A549 (cell line): ENCODE data around the gene PARP12. TPM values are rescaled to one million over a fixed set of nuclear protein-coding genes. Genes with fewer than 3 reads are reported as not detected.

Source experiments
- ATAC-seq, 2 experiments: fragments of 200-7000 bp in 1 of 2; fragments of >200 bp in 1 of 2; cut with Nextera tagmentation in 1 of 2; cut with Tn5 transposase in 1 of 2; 3 replicates each; pipeline versions ENCODE4 v1.8.0 to v1.9.1; 2018 to 2020; ENCODE audit warnings: mild to moderate bottlenecking in 1 of 2, moderate library complexity in 1 of 2
- CTCF ChIA-PET: fragments of 300-600 bp; sonication (Branson Sonifier 250); formaldehyde crosslinking; extraction: SDS; loops from one replicate; lab custom pipeline; 2021; ENCODE audit warnings: antibody characterized with exemption, inconsistent platforms; lab: Yijun Ruan, JAX
- POLR2A ChIA-PET: fragments of 350-600 bp; formaldehyde crosslinking; extraction: SDS; loops from one replicate; lab custom pipeline; 2021; ENCODE audit warnings: antibody characterized with exemption, inconsistent platforms; lab: Yijun Ruan, JAX
- DNase-seq, 2 experiments: peaks; one replicate each; pipeline versions ENCODE4 v3.0.0 to v3.0.0-alpha.2; 2011 to 2016; ENCODE audit warnings: low read depth in 1 of 2, low spot score in 1 of 2
- FAIRE-seq: peaks from 2 replicates; lab custom pipeline; 2011; peaks lifted over from hg19 to GRCh38; lab: Jason Lieb, UNC
- H3K27ac ChIP-seq, 2 experiments: fragments of >200 bp; sonication (Bioruptor Twin); formaldehyde crosslinking; 3 replicates each; pipeline ENCODE4 v1.5.1; 2016 to 2017
- H3K4me1 ChIP-seq: fragments of >200 bp; sonication (Bioruptor Twin); formaldehyde crosslinking; 3 replicates; pipeline ENCODE4 v1.6.1; 2016
- H3K4me2 ChIP-seq: fragments of >200 bp; sonication (Bioruptor Twin); formaldehyde crosslinking; 3 replicates; pipeline ENCODE4 v1.6.1; 2016
- H3K4me3 ChIP-seq: fragments of >200 bp; sonication (Bioruptor Twin); formaldehyde crosslinking; 3 replicates; pipeline ENCODE4 v1.5.1; 2016
- H3K9me3 ChIP-seq: fragments of >200 bp; sonication (Bioruptor Twin); formaldehyde crosslinking; 3 replicates; pipeline ENCODE4 v1.6.1; 2016
- CHD2 ChIP-seq: fragments of 150-350 bp; IDR thresholded peaks from 2 replicates; pipeline ENCODE4 v1.6.1; 2014; ENCODE audit warnings: low read length; ENCODE audit not compliant: partially characterized antibody
- EP300 ChIP-seq, 2 experiments: fragments of >200 bp; sonication (Bioruptor Twin); formaldehyde crosslinking; IDR thresholded peaks; 2 replicates in 1 of 2; 3 replicates in 1 of 2; pipeline ENCODE4 v1.6.1; 2016 to 2017
- ESRRA ChIP-seq: fragments of 150-350 bp; IDR thresholded peaks from 2 replicates; pipeline ENCODE4 v1.6.1; 2014; ENCODE audit warnings: mild to moderate bottlenecking, low read length, borderline replicate concordance
- FOXS1 ChIP-seq: fragments of 250-450 bp; sonication (Bioruptor Pico); IDR thresholded peaks from 2 replicates; pipeline ENCODE4 v1.5.0; 2020; ENCODE audit warnings: mild to moderate bottlenecking, moderate library complexity
- GATA3 ChIP-seq: IDR thresholded peaks from 2 replicates; pipeline ENCODE4 v1.6.1; 2012; ENCODE audit warnings: borderline replicate concordance
- HOXB13 ChIP-seq: fragments of 250-450 bp; sonication (Bioruptor Pico); IDR thresholded peaks from 2 replicates; pipeline ENCODE4 v1.5.0; 2020; ENCODE audit warnings: low read depth, mild to moderate bottlenecking, moderate library complexity
- JUN ChIP-seq, 2 experiments: fragments of >200 bp; sonication (Bioruptor Twin); formaldehyde crosslinking; IDR thresholded peaks; 2 replicates in 1 of 2; 3 replicates in 1 of 2; pipeline ENCODE4 v1.6.1; 2016 to 2017
- KDM1A ChIP-seq: fragments of 200-600 bp; sonication (generic); IDR thresholded peaks from 2 replicates; pipeline ENCODE4 v1.6.1; 2016; ENCODE audit warnings: low read depth, mild to moderate bottlenecking
- KDM5A ChIP-seq: fragments of 200-600 bp; sonication (generic); IDR thresholded peaks from 2 replicates; pipeline ENCODE4 v1.6.1; 2016; ENCODE audit warnings: antibody characterized with exemption, mild to moderate bottlenecking
- MAZ ChIP-seq: fragments of 150-350 bp; IDR thresholded peaks from 2 replicates; pipeline ENCODE4 v1.6.1; 2014; ENCODE audit warnings: antibody characterized with exemption, low read depth, low read length, borderline replicate concordance
- PHF8 ChIP-seq: fragments of 200-600 bp; sonication (generic); IDR thresholded peaks from 2 replicates; pipeline ENCODE4 v1.6.1; 2016; ENCODE audit warnings: low read depth, mild to moderate bottlenecking, antibody characterized with exemption, moderate library complexity, borderline replicate concordance
- POLR2A ChIP-seq: IDR thresholded peaks from 2 replicates; pipeline ENCODE4 v1.6.1; 2012; ENCODE audit warnings: mild to moderate bottlenecking, low read length
- POLR2AphosphoS2 ChIP-seq: conservative IDR thresholded peaks from 2 replicates; pipeline ENCODE4 v1.6.1; 2012; ENCODE audit warnings: low read length, improper control_type of control experiment, inconsistent platforms
- RAD21 ChIP-seq, 2 experiments: fragments of >200 bp in 1 of 2; sonication (Bioruptor Twin) in 1 of 2; formaldehyde crosslinking in 1 of 2; IDR thresholded peaks in 1 of 2; conservative IDR thresholded peaks in 1 of 2; 2 replicates in 1 of 2; 3 replicates in 1 of 2; pipeline ENCODE4 v1.6.1; 2012 to 2018; ENCODE audit warnings: inconsistent platforms in 1 of 2
- RFX5 ChIP-seq: fragments of 450-650 bp; IDR thresholded peaks from 2 replicates; pipeline ENCODE4 v1.7.1; 2014; ENCODE audit warnings: antibody characterized with exemption, mild to moderate bottlenecking, moderate library complexity
- TFCP2L1 ChIP-seq: fragments of 250-450 bp; sonication (Bioruptor Pico); IDR thresholded peaks from 2 replicates; pipeline ENCODE4 v1.5.0; 2021; ENCODE audit warnings: mild to moderate bottlenecking
- TP53 ChIP-seq: fragments of 250-450 bp; sonication (Bioruptor Pico); IDR thresholded peaks from 2 replicates; pipeline ENCODE4 v1.5.0; 2021; ENCODE audit warnings: mild to moderate bottlenecking, moderate library complexity
- ZFP36 ChIP-seq: fragments of 450-650 bp; IDR thresholded peaks from 2 replicates; pipeline ENCODE4 v1.6.1; 2014; ENCODE audit warnings: borderline replicate concordance; ENCODE audit not compliant: partially characterized antibody
- WGBS: methylation state at CpG from one replicate; pipeline ENCODE4 v1.1.6; 2017; ENCODE audit errors: missing lambda C conversion rate; 5-methylcytosine and 5-hydroxymethylcytosine counted together
- polyA plus RNA-seq, 4 experiments: library from polyadenylated mRNA; depleted of rRNA in 3 of 4; stranded (reverse); fragments of >200 nt; fragmentation: RNase III in 1 of 4; extraction: RNeasy Plus Mini Kit Qiagen cat#74134 plus additional on column Dnase treatment in 1 of 4; gene quantifications; 2 replicates in 3 of 4; 3 replicates in 1 of 4; pipeline ENCODE4 v1.2.3, GENCODE V29; 2011 to 2017
- TF ChIP-seq, protein P1 (sequence below): fragments of >200 bp; sonication (Bioruptor Twin); formaldehyde crosslinking; IDR thresholded peaks from 2 replicates; pipeline ENCODE4 v1.6.1; 2016
- TF ChIP-seq, protein P2 (sequence below): fragments of 250-450 bp; sonication (Bioruptor Pico); IDR thresholded peaks from 2 replicates; pipeline ENCODE4 v1.5.0; 2020; ENCODE audit warnings: low read depth, mild to moderate bottlenecking, moderate library complexity
- TF ChIP-seq, protein P3 (sequence below): fragments of 450-650 bp; IDR thresholded peaks from 2 replicates; pipeline ENCODE4 v1.6.1; 2014; ENCODE audit warnings: antibody characterized with exemption

Gene PARP12
- polyA plus RNA-seq, 2 of the 4 experiments (the other 2 are of a cell fraction): 10.0 to 16.0 TPM

DNA sequence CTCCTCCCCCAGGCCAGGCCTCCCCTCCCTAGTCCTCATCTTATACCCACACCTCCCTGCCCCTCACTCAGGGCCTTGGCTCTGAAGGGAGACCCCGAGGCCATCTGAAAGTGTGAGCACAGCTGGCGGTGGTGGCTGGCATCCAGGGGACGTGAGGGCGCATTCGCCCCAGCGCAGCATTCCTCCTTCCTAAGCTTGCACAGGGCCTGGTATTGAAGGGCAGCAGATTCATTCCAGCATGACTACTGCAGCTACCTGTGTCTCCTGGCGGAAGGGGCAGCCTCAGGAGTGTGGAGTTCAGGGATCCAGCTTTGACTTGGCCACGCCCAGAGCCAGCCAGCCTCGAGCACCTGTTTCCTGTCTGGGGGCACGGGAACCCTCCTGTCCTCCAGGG lies 72.6 kb downstream of the PARP12 start (continued):
- no peak for TF ChIP-seq RAD21 (conservative IDR thresholded peaks at IDR 0.05 in 1 of 2, IDR thresholded peaks at IDR 0.05 in 1 of 2)

DNA sequence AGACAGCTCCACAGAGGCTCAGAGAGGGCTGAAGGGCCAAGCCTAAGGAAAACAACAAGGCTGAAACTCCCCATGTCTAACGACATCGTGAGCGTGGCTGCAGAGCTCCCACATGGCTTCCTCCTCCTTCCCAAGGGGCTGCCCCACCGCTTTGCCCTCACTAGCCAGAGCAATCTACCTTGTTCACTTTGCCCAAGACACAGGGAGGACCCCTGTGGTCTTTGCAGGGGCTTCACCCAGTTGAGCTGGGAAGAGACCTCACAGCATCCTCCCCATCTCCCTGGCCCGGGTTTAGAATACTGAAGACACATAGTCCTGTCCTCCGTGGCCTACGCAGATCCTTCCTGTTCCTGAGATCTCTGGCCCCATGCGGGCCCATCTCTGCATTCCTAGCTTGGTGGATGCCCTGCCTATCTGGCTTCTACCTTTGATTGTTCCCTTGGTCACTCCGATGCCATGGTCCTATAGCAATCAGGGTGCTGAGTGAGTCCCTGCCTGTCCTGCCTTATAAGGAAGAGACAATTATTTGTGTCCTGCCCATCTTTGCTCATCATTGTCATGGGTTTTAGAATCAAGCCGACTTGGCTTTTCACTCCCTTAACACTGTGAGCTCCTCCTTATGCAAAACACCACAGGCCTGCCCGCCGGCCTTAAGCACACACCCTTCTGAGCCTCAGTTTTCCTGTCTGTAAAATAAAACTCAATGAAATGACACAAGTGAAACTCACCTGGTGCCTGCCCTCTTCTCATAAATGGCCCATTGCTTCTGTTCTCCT lies 73.2 kb downstream of the PARP12 start:
- DNase-seq (no peak), ATAC-seq (no peak), FAIRE-seq (no peak)
- Histone ChIP-seq H3K4me2 (no peak overlapping the region), H3K4me1 (peaks cover 9% of the 10 kb centered on the region), H3K9me3 (no peaks in the 10 kb centered on the region), H3K27ac (no peak overlapping the region), H3K4me3 (no peak overlapping the region)
- ChIA-PET POLR2A (no interaction called here), CTCF (interaction anchor here (0.9 to 1.8 kb wide), 7 partner anchors 11 to 344 kb away, joined by 3 to 10 read pairs (median 6); no protein-coding TSS in a partner anchor)
- TF ChIP-seq RAD21 (conservative IDR thresholded peaks at IDR 0.05 in 1 of 2, IDR thresholded peaks at IDR 0.05 in 1 of 2) (no peak), EP300 (IDR thresholded peaks at IDR 0.05) (no peak), RFX5 (no peak), KDM1A (no peak), POLR2AphosphoS2 (no peak)
- TF ChIP-seq, protein P1, sequence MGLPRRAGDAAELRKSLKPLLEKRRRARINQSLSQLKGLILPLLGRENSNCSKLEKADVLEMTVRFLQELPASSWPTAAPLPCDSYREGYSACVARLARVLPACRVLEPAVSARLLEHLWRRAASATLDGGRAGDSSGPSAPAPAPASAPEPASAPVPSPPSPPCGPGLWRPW: no peak
- WGBS: 88% methylated on average over 12 of the region's 12 CpGs

DNA sequence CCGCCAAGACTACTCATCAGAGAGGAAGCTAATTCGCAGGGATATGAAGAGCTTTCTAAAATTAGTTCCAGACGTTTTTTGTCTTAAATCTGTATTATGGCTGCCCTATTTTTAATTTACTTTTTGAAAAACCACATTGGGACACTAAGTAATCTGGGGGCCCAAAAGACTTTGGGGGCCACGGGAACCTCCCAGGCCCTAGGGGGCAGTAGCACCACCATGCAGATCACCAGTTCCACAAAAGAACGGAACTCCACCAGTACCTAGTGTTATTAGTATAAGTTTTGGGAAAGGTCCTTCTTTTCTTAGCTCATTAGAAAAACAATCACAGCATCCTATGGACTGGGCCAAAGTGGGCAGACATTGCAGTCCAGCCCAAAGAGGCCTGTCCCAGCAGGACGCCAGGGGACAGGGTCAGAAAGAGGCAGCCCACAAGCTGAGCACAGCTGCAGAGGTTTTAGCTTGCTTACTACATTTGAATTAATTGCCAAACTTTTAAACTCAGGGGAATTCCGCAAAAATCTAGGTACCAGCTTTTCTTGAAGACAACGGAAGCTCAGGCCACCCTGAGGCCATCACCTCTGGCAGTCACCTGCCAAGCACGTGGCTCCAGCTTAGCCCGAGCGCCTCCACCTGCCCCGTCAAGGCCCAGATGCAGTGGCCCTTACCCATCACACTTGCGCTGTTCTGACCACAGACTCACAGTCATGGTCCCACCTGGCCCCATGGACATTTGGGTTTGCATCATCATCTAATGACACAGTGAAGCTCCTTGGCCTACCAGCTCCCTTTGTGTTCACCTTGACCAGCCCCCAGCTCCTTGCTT lies 74.8 kb downstream of the PARP12 start:
- WGBS: 77% methylated on average over 13 of the region's 13 CpGs
- Histone ChIP-seq H3K4me2 (no peak overlapping the region), H3K4me3 (no peak overlapping the region), H3K9me3 (no peaks in the 10 kb centered on the region), H3K27ac (no peak overlapping the region), H3K4me1 (peaks cover 9% of the 10 kb centered on the region)
- ChIA-PET CTCF (interaction anchor here (1.0 to 3.4 kb wide), 8 partner anchors 9 to 369 kb away, joined by 3 to 14 read pairs (median 6); no protein-coding TSS in a partner anchor), POLR2A (no interaction called here)
- ATAC-seq: no peak
- no peak for FAIRE-seq
- no peak for DNase-seq
- TF ChIP-seq RAD21 (conservative IDR thresholded peaks at IDR 0.05 in 1 of 2, IDR thresholded peaks at IDR 0.05 in 1 of 2) (no peak), HOXB13 (CRISPR knock-in tag) (no peak)

DNA sequence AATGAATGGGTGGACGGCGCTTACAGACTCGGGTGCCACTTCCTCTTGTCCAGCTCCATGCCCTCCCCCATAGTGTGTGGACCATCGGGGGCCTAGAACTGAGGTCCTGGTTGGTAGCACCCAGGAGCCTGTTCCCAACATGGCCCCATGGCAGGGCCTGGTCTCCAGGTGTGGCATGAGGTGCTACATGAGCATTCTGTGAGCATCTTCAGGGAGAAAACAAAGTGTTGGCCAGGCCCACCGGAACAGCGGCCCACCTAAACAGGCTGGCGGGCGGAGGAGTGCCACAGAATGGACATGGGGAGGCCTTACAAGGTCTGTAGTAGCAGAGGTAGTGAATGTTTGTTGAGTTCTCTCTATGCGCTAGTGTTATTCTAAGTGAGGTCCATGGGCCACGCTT lies 76.9 kb downstream of the PARP12 start:
- CTCF ChIA-PET: interaction anchor here (1.1 to 3.4 kb wide), 5 partner anchors 14 to 383 kb away, joined by 3 to 14 read pairs (median 4); no protein-coding TSS in a partner anchor
- 89% methylated on average over 10 of the region's 10 CpGs for WGBS
- H3K4me2 ChIP-seq: no peak overlapping the region
- FAIRE-seq (no peak), DNase-seq (no peak), ATAC-seq (no peak)
- TF ChIP-seq ZFP36 (no peak), JUN (IDR thresholded peaks at IDR 0.05) (no peak)
- H3K4me1 ChIP-seq: peaks cover under 1% of the 10 kb centered on the region; the same call in 2 of the 3 replicates
- H3K27ac ChIP-seq: no peak overlapping the region
- no peaks in the 10 kb centered on the region for H3K9me3 ChIP-seq
- H3K4me3 ChIP-seq: no peak overlapping the region
- POLR2A ChIA-PET: no interaction called here

DNA sequence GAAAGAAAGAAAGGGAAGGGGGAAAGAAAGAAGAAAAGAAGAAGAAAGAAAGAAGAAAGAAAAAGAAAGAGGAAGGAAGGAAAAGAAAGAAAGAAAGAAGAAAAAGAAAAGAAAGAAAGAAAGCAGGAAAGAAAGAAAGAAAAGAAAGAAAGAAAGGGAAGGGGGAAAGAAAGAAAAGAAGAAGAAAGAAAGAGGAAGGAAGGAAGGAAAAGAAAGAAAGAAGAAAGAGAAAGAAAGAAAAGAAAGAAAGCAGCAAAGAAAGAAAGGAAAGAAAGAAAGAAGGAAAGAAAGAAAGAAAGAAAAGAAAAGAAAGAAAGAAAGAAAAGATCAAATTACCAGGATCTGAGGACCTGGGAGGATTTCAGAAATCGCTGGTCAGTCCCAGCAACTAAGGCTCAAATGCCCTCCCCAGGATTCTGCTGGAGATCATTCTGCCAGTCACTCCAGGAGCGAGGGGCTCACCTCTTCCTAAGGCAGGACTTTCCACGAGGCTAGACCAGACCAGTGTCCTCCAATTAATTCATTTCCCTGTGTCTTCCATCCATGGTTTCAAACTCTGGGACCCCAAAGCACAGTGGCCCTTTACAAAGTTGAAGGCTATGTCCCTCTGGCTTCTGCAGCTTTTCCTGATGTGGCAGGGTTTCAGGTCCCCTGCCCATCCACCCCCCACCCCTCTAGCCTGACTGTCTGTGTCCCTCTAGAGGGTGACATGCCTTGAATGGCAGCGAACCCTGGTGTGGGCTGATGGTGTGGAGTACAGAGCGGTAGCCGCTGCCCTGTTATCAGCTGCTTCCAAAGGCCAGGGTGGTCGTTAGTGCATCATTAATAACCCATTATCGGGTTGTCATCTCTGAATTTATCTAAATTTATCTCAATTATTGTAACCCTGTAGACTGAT lies 77.9 kb downstream of the PARP12 start:
- Histone ChIP-seq H3K9me3 (no peaks in the 10 kb centered on the region), H3K4me3 (no peak overlapping the region), H3K4me1 (no peaks in the 10 kb centered on the region), H3K4me2 (no peak overlapping the region), H3K27ac (no peak overlapping the region)
- ATAC-seq (no peak), DNase-seq (no peak), FAIRE-seq (no peak)
- POLR2A ChIA-PET: no interaction called here
- 66% methylated on average over 8 of the region's 8 CpGs for WGBS
- CTCF ChIA-PET: interaction anchor here (1.3 to 3.4 kb wide), 4 partner anchors 17 to 382 kb away, joined by 3 to 14 read pairs (median 9); no protein-coding TSS in a partner anchor
- TF ChIP-seq CHD2 (no peak), KDM5A (no peak), PHF8 (no peak), TP53 (CRISPR knock-in tag) (no peak), MAZ (no peak), GATA3 (no peak), POLR2A (no peak), TFCP2L1 (no peak), FOXS1 (no peak), ESRRA (no peak), RAD21 (conservative IDR thresholded peaks at IDR 0.05 in 1 of 2, IDR thresholded peaks at IDR 0.05 in 1 of 2) (no peak)
- TF ChIP-seq, protein P1: no peak
- TF ChIP-seq, protein P2, sequence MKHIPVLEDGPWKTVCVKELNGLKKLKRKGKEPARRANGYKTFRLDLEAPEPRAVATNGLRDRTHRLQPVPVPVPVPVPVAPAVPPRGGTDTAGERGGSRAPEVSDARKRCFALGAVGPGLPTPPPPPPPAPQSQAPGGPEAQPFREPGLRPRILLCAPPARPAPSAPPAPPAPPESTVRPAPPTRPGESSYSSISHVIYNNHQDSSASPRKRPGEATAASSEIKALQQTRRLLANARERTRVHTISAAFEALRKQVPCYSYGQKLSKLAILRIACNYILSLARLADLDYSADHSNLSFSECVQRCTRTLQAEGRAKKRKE (CRISPR knock-in tag): no peak
- TF ChIP-seq, protein P3, sequence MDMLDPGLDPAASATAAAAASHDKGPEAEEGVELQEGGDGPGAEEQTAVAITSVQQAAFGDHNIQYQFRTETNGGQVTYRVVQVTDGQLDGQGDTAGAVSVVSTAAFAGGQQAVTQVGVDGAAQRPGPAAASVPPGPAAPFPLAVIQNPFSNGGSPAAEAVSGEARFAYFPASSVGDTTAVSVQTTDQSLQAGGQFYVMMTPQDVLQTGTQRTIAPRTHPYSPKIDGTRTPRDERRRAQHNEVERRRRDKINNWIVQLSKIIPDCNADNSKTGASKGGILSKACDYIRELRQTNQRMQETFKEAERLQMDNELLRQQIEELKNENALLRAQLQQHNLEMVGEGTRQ: no peak
